IMR-90 (cell line): ENCODE results near the gene ADAMTSL4. TPM values are rescaled to one million over a fixed set of nuclear protein-coding genes. Genes with fewer than 3 reads are reported as not detected.
A peak's percentile ranks its signal among the peaks of the same experiment; 100 is the strongest.

Experiments used
- ATAC-seq: fragments of 200-7000 bp; cut with Tn5 transposase; 2 replicates; pipeline ENCODE4 v1.9.1; 2020; ENCODE audit warnings: low read depth, mild to moderate bottlenecking, moderate library complexity
- BruUV-seq: library from RNA; stranded (reverse); fragments of 400-500 nt; replicated peaks from 2 replicates; lab custom pipeline; 2021; lab: Mats Ljungman, UMichigan
- CTCF ChIA-PET: fragments of 300-600 bp; formaldehyde crosslinking; extraction: SDS; loops from one replicate; lab custom pipeline; 2021; ENCODE audit warnings: antibody characterized with exemption; lab: Yijun Ruan, JAX
- POLR2A ChIA-PET: fragments of 300-600 bp; sonication (Branson Sonifier 250); formaldehyde crosslinking; loops from one replicate; lab custom pipeline; 2022; ENCODE audit warnings: antibody characterized with exemption; ENCODE audit not compliant: unreplicated experiment; lab: Charles Lee
- DNase-seq: peaks from one replicate; pipeline ENCODE4 v3.0.0; 2013
- H2AFZ ChIP-seq: replicated peaks from 2 replicates; pipeline ENCODE3; 2013; ENCODE audit warnings: low read length, mild to moderate bottlenecking; ENCODE audit not compliant: poor library complexity
- H2AK5ac ChIP-seq: 2 replicates; pipeline ENCODE4 v1.6.1; 2013; ENCODE audit warnings: low read depth, low read length, inconsistent platforms
- H2AK9ac ChIP-seq: replicated peaks from 2 replicates; pipeline ENCODE3; 2013; ENCODE audit warnings: mild to moderate bottlenecking, low read depth, low read length, moderate library complexity; ENCODE audit not compliant: poor library complexity
- H2BK120ac ChIP-seq: 2 replicates; pipeline ENCODE4 v1.6.1; 2013; ENCODE audit warnings: low read depth, low read length, inconsistent platforms
- H2BK15ac ChIP-seq: 3 replicates; pipeline ENCODE4 v1.6.1; 2013; ENCODE audit warnings: low read depth, low read length, inconsistent platforms
- H2BK20ac ChIP-seq: 2 replicates; pipeline ENCODE4 v1.6.1; 2013; ENCODE audit warnings: low read depth, mild to moderate bottlenecking, inconsistent platforms, low read length, moderate library complexity
- H2BK5ac ChIP-seq: 2 replicates; pipeline ENCODE4 v1.6.1; 2013; ENCODE audit warnings: mild to moderate bottlenecking, low read depth, low read length, inconsistent platforms; ENCODE audit not compliant: poor library complexity, severe bottlenecking
- H3K14ac ChIP-seq: replicated peaks from 2 replicates; pipeline ENCODE4 v1.6.1; 2013; ENCODE audit warnings: low read depth, low read length, inconsistent platforms
- H3K18ac ChIP-seq: 2 replicates; pipeline ENCODE4 v1.6.1; 2013; ENCODE audit warnings: low read depth, low read length, control low read depth
- H3K23ac ChIP-seq: 2 replicates; pipeline ENCODE4 v1.6.1; 2013; ENCODE audit warnings: low read depth, low read length, inconsistent platforms
- H3K27ac ChIP-seq: 2 replicates; pipeline ENCODE4 v1.5.1; 2013; ENCODE audit warnings: mild to moderate bottlenecking, control low read depth, low read length; ENCODE audit not compliant: insufficient read depth
- H3K27me3 ChIP-seq: 2 replicates; pipeline ENCODE4 v1.6.1; 2013; ENCODE audit warnings: low read length; ENCODE audit not compliant: control insufficient read depth, insufficient read depth
- H3K36me3 ChIP-seq: 2 replicates; pipeline ENCODE4 v1.6.1; 2013; ENCODE audit warnings: low read length, mixed read lengths; ENCODE audit not compliant: control insufficient read depth, insufficient read depth
- H3K4ac ChIP-seq: 2 replicates; pipeline ENCODE4 v1.6.1; 2013; ENCODE audit warnings: low read depth, low read length, inconsistent platforms
- H3K4me1 ChIP-seq: 2 replicates; pipeline ENCODE4 v1.6.1; 2013; ENCODE audit warnings: low read length, mixed read lengths; ENCODE audit not compliant: control insufficient read depth, insufficient read depth
- H3K4me2 ChIP-seq: 2 replicates; pipeline ENCODE4 v1.6.1; 2013; ENCODE audit warnings: low read depth, mild to moderate bottlenecking, control low read depth, low read length, moderate library complexity
- H3K4me3 ChIP-seq: 2 replicates; pipeline ENCODE4 v1.5.1; 2013; ENCODE audit warnings: low read depth, mild to moderate bottlenecking, control low read depth, low read length, moderate library complexity; ENCODE audit not compliant: insufficient read depth
- H3K56ac ChIP-seq: 2 replicates; pipeline ENCODE4 v1.6.1; 2013; ENCODE audit warnings: low read length, inconsistent platforms; ENCODE audit not compliant: insufficient read depth; ENCODE audit errors: extremely low read depth
- H3K79me1 ChIP-seq, 2 experiments: 2 replicates each; pipeline ENCODE4 v1.6.1; 2013; ENCODE audit warnings: low read length in 2 of 2, inconsistent platforms in 1 of 2, low read depth in 1 of 2
- H3K9ac ChIP-seq: 2 replicates; pipeline ENCODE4 v1.6.1; 2013; ENCODE audit warnings: low read depth, low read length, control low read depth
- H3K9me1 ChIP-seq: 2 replicates; pipeline ENCODE4 v1.6.1; 2013; ENCODE audit warnings: low read length, inconsistent platforms; ENCODE audit not compliant: insufficient read depth
- H3K9me3 ChIP-seq: 2 replicates; pipeline ENCODE4 v1.6.1; 2013; ENCODE audit warnings: low read length; ENCODE audit not compliant: control insufficient read depth, insufficient read depth
- H4K20me1 ChIP-seq: 2 replicates; pipeline ENCODE4 v1.6.1; 2013; ENCODE audit warnings: low read length, inconsistent platforms; ENCODE audit not compliant: insufficient read depth
- H4K5ac ChIP-seq: 2 replicates; pipeline ENCODE4 v1.6.1; 2013; ENCODE audit warnings: mild to moderate bottlenecking, low read depth, low read length, control low read depth
- H4K8ac ChIP-seq, 2 experiments: 2 replicates each; pipeline ENCODE4 v1.6.1; 2013; ENCODE audit warnings: low read depth in 2 of 2, low read length in 2 of 2, control low read depth in 1 of 2, inconsistent platforms in 1 of 2
- H4K91ac ChIP-seq: 2 replicates; pipeline ENCODE4 v1.6.1; 2013; ENCODE audit warnings: low read depth, low read length, inconsistent platforms; ENCODE audit not compliant: insufficient read depth
- CEBPB ChIP-seq: IDR thresholded peaks from 2 replicates; pipeline ENCODE4 v1.6.1; 2012; ENCODE audit warnings: low read depth, low read length, improper control_type of control experiment
- FOS ChIP-seq: fragments of 150-350 bp; IDR thresholded peaks from 2 replicates; pipeline ENCODE4 v1.6.1; 2016; ENCODE audit warnings: low read depth, low read length
- USF2 ChIP-seq: fragments of 150-350 bp; IDR thresholded peaks from 2 replicates; pipeline ENCODE4 v1.6.1; 2017; ENCODE audit warnings: mild to moderate bottlenecking, antibody characterized with exemption, low read length, low read depth
- WGBS, 2 experiments: methylation state at CpG; one replicate each; pipeline versions ENCODE4 v1.1.5 to v1.1.7; 2013; ENCODE audit warnings: missing lambda C conversion rate in 2 of 2; ENCODE audit not compliant: insufficient read length in 1 of 2; ENCODE audit errors: extremely low coverage in 2 of 2; 5-methylcytosine and 5-hydroxymethylcytosine counted together
- dilution Hi-C: fragments of 300-500 bp; cut with HindIII; formaldehyde crosslinking; loops from one replicate; pipeline ENCODE4 v1.14.3; 2018; ENCODE audit warnings: low sequenced_read_pairs; ENCODE audit not compliant: unreplicated experiment
- in situ Hi-C: fragments of 300-500 bp; cut with MboI; formaldehyde crosslinking; loops from 3 replicates; pipeline ENCODE4 v1.14.3; 2019; ENCODE audit warnings: low sequenced_read_pairs, inconsistent platforms, mixed read lengths
- intact Hi-C: fragments of 100-400 bp; cut with micrococcal nuclease; formaldehyde crosslinking; loops from 2 replicates; pipeline ENCODE4 v1.10.0; 2022
- polyA plus RNA-seq, 3 experiments: library from polyadenylated mRNA; depleted of rRNA; stranded (reverse); fragments of >200 nt; gene quantifications; 2 replicates each; pipeline ENCODE4 v1.2.3, GENCODE V29; 2012; ENCODE audit warnings: low replicate concordance in 1 of 3
- total RNA-seq: library from RNA; depleted of rRNA; stranded (reverse); fragments of >200 nt; gene quantifications from 2 replicates; pipeline ENCODE4 v1.2.3, GENCODE V29; 2012

ADAMTSL4 gene
- total and polyA plus RNA-seq, 2 of the 4 experiments (the other 2 are of a cell fraction) = 0.54 to 12.2 TPM

- H2BK15ac ChIP-seq = 0 out of 3 replicates have a peak overlapping the region, but pooled peaks have one; percentile 73
- no peaks in the 10 kb centered on the region for H4K20me1 ChIP-seq
- peak overlapping the region; percentile 46; the same call in 1 of the 2 replicates for H3K56ac ChIP-seq
- dilution Hi-C loops = no loop called here
- H3K4me3 ChIP-seq = no peak overlapping the region
- peak overlapping the region; percentile 93; the same call in 1 of the 2 replicates for H3K18ac ChIP-seq
- no peak overlapping the region; the same call in 1 of the 2 replicates for H3K27ac ChIP-seq
- peak overlapping the region; percentile 79; the same call in 1 of the 2 replicates for H3K14ac ChIP-seq
- H2BK20ac ChIP-seq = peak overlapping the region; percentile 88; the same call in 1 of the 2 replicates
- peak overlapping the region; percentile 68; the same call in 1 of the 2 replicates for H4K91ac ChIP-seq
- peak overlapping the region; percentile 92 for H2BK5ac ChIP-seq
- no peaks in the 10 kb centered on the region for H3K27me3 ChIP-seq
- TF ChIP-seq CEBPB (no peak), USF2 (no peak), FOS (peak; percentile 8; the same call in 1 of the 2 replicates)
- no peak overlapping the region for H2AK5ac ChIP-seq
- no peaks in the 10 kb centered on the region for H3K9me1 ChIP-seq
- BruUV-seq = no TSS peak
- H2BK120ac ChIP-seq = peak overlapping the region; percentile 80; the same call in 1 of the 2 replicates
- no peak overlapping the region for H2AK9ac ChIP-seq
- H3K9ac ChIP-seq = no peak overlapping the region; the same call in 1 of the 2 replicates
- no CpG with 5 or more reads among the region's 1 CpG for WGBS, 2 experiments
- H3K79me1 ChIP-seq = peaks cover 0 to 2% of the 10 kb centered on the region in 2 experiments; a peak in 1 of 4 replicates
- peak overlapping the region; percentile 11; the same call in 1 of the 2 replicates for H3K23ac ChIP-seq
- intact Hi-C loops = no loop called here
- H3K4me2 ChIP-seq = peak overlapping the region; percentile 45; the same call in 1 of the 2 replicates
- no peaks in the 10 kb centered on the region for H3K36me3 ChIP-seq
- in situ Hi-C loops = no loop called here
- POLR2A ChIA-PET = no interaction called here
- no peak overlapping the region for H2AFZ ChIP-seq
- H3K4ac ChIP-seq = peak overlapping the region; percentile 56; the same call in 1 of the 2 replicates
- no peaks in the 10 kb centered on the region for H3K9me3 ChIP-seq
- peak overlapping the region; percentile 17 to 86; a peak in 2 of 4 replicates for H4K8ac ChIP-seq
- peak; percentile 86 for DNase-seq
- CTCF ChIA-PET = interaction anchor here (0.7 to 1.5 kb wide), 3 partner anchors 12 to 20 kb away, joined by 4 to 5 read pairs (median 5); partner anchors contain the start of gene FALEC
- peaks cover 9% of the 10 kb centered on the region for H3K4me1 ChIP-seq
- H4K5ac ChIP-seq = peak overlapping the region; percentile 89; the same call in 1 of the 2 replicates
- ATAC-seq = peak; percentile 59
Observed at GRCh38 chr1:150528196-150528595, 21.0 kb upstream of the ADAMTSL4 start.
